MM.1S (cell line): Measurements from ENCODE around the gene KIF21B.

ENCODE experiments used
- DNase-seq: peaks from one replicate; pipeline ENCODE4 v3.0.0-alpha.2; 2015
- H2AFZ ChIP-seq: fragments of 300-600 bp; sonication (generic); 2 replicates; pipeline ENCODE4 v1.6.0; 2016; ENCODE audit warnings: antibody characterized with exemption, low read length
- H3F3A ChIP-seq: fragments of 300-600 bp; sonication (generic); 2 replicates; pipeline ENCODE4 v1.6.1; 2016; ENCODE audit warnings: mild to moderate bottlenecking, antibody characterized with exemption, low read length, moderate library complexity, mixed read lengths; ENCODE audit not compliant: insufficient read depth
- H3K27ac ChIP-seq: fragments of 300-600 bp; sonication (generic); 2 replicates; pipeline ENCODE4 v1.5.1; 2016; ENCODE audit warnings: mild to moderate bottlenecking, low read length
- H3K27me3 ChIP-seq: fragments of 300-600 bp; sonication (generic); replicated peaks from 2 replicates; pipeline ENCODE4 v1.6.0; 2016; ENCODE audit warnings: low read length; ENCODE audit not compliant: insufficient read depth
- H3K36me3 ChIP-seq: fragments of 300-600 bp; sonication (generic); replicated peaks from 2 replicates; pipeline ENCODE4 v1.6.1; 2016; ENCODE audit warnings: mild to moderate bottlenecking, low read length, mixed read lengths; ENCODE audit not compliant: insufficient read depth
- H3K4me1 ChIP-seq: fragments of 300-600 bp; sonication (generic); 2 replicates; pipeline ENCODE4 v1.6.1; 2016; ENCODE audit warnings: low read length, mixed read lengths
- H3K4me2 ChIP-seq: fragments of 300-600 bp; sonication (generic); 2 replicates; pipeline ENCODE4 v1.6.0; 2016; ENCODE audit warnings: low read depth, low read length
- H3K4me3 ChIP-seq: fragments of 300-600 bp; sonication (generic); 2 replicates; pipeline ENCODE4 v1.5.1; 2016; ENCODE audit warnings: low read length, mixed read lengths
- H3K79me2 ChIP-seq: fragments of 300-600 bp; sonication (generic); 2 replicates; pipeline ENCODE4 v1.6.1; 2016; ENCODE audit warnings: mixed run types, low read length, mixed read lengths
- H3K9ac ChIP-seq: fragments of 300-600 bp; sonication (generic); 2 replicates; pipeline ENCODE4 v1.6.1; 2016; ENCODE audit warnings: low read length, mixed read lengths
- H3K9me2 ChIP-seq: fragments of 300-600 bp; sonication (generic); replicated peaks from 2 replicates; pipeline ENCODE4 v1.6.1; 2016; ENCODE audit warnings: mild to moderate bottlenecking, low read length, mixed read lengths; ENCODE audit not compliant: insufficient read depth
- H3K9me3 ChIP-seq: fragments of 300-600 bp; sonication (generic); replicated peaks from 2 replicates; pipeline ENCODE4 v1.6.1; 2016; ENCODE audit warnings: mild to moderate bottlenecking, low read length, mixed read lengths; ENCODE audit not compliant: insufficient read depth
- H4K20me1 ChIP-seq: fragments of 300-600 bp; sonication (generic); 2 replicates; pipeline ENCODE4 v1.6.1; 2016; ENCODE audit warnings: mild to moderate bottlenecking, low read length, moderate library complexity, mixed read lengths; ENCODE audit not compliant: insufficient read depth
- CTCF ChIP-seq: fragments of 300-600 bp; sonication (generic); IDR thresholded peaks from 2 replicates; pipeline ENCODE4 v1.5.1; 2016; ENCODE audit warnings: antibody characterized with exemption, low read length, mixed read lengths
- EZH2 ChIP-seq: fragments of 300-600 bp; sonication (generic); optimal IDR thresholded peaks from 2 replicates; pipeline ENCODE3; 2017; ENCODE audit warnings: low read depth, mild to moderate bottlenecking, antibody characterized with exemption, low read length, mixed read lengths
- EZH2phosphoT487 ChIP-seq: fragments of 300-600 bp; sonication (generic); IDR thresholded peaks from 2 replicates; pipeline ENCODE4 v1.6.1; 2018; ENCODE audit warnings: antibody characterized with exemption, low read length

KIF21B gene

DNA sequence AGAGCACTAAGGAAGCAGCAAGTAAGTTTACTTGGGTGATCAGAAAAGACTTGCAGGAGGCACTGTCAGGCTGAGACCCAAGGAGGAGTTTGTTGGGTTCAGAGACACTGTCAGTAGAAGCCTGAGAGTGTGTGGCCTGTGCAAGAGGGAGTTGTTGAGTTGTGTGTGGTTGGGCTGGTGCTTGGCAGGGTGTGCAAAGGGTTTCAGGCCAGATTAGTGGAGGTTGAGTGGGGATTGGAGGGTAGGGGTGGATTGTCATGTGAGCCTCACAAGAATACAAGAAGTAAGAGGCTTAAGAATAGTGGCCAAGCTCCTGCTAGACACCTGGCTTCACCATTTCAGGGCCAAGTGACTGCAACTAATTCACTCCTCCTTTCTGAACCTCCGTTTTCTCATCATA is 8.9 kb upstream of the KIF21B start:
- no peak for DNase-seq
- H3F3A ChIP-seq: no peaks in the 10 kb centered on the region
- H3K4me1 ChIP-seq: peaks cover under 1% of the 10 kb centered on the region; the same call in 1 of the 2 replicates
- no peak overlapping the region for H3K4me3 ChIP-seq
- H2AFZ ChIP-seq: no peak overlapping the region
- H3K9me2 ChIP-seq: no peaks in the 10 kb centered on the region
- H3K27ac ChIP-seq: no peak overlapping the region
- TF ChIP-seq EZH2phosphoT487: no peak
- no peaks in the 10 kb centered on the region for H4K20me1 ChIP-seq
- no peaks in the 10 kb centered on the region for H3K79me2 ChIP-seq
- H3K4me2 ChIP-seq: no peak overlapping the region
- H3K9me3 ChIP-seq: no peaks in the 10 kb centered on the region
- no peak overlapping the region for H3K9ac ChIP-seq
- H3K36me3 ChIP-seq: no peaks in the 10 kb centered on the region
- H3K27me3 ChIP-seq: no peaks in the 10 kb centered on the region

- H3K9ac ChIP-seq: no peak overlapping the region
- TF ChIP-seq EZH2phosphoT487 (no peak), CTCF (no peak), EZH2 (no peak)
- H4K20me1 ChIP-seq: no peaks in the 10 kb centered on the region
- H3K9me3 ChIP-seq: no peaks in the 10 kb centered on the region
- no peaks in the 10 kb centered on the region for H3K27me3 ChIP-seq
- no peak for DNase-seq
- H3K4me3 ChIP-seq: no peak overlapping the region
- H3K4me2 ChIP-seq: no peak overlapping the region
- H3K36me3 ChIP-seq: no peaks in the 10 kb centered on the region
- no peaks in the 10 kb centered on the region for H3K9me2 ChIP-seq
- H3K79me2 ChIP-seq: no peaks in the 10 kb centered on the region
- H3F3A ChIP-seq: 0 out of 2 replicates have a peak, but pooled peaks cover 9% of the 10 kb centered on the region
- H3K27ac ChIP-seq: no peak overlapping the region
- peaks cover 32% of the 10 kb centered on the region for H3K4me1 ChIP-seq
- H2AFZ ChIP-seq: no peak overlapping the region
Observed at GRCh38 chr1:201028461-201028889, 5.0 kb upstream of the KIF21B start.

- peaks cover 36% of the 10 kb centered on the region for H3K4me1 ChIP-seq
- H3K79me2 ChIP-seq: peaks cover 14% of the 10 kb centered on the region
- no peak for DNase-seq
Observed at GRCh38 chr1:201026836-201027235, 3.3 kb upstream of the KIF21B start.

More at GRCh38 chr1:201026836-201027235, 3.3 kb upstream of the KIF21B start:
- Histone ChIP-seq H3K4me3 (no peak overlapping the region), H3K9me2 (no peaks in the 10 kb centered on the region), H3K4me2 (peak overlapping the region; percentile 62), H3K9me3 (no peaks in the 10 kb centered on the region), H3F3A (peaks cover 21% of the 10 kb centered on the region), H4K20me1 (no peaks in the 10 kb centered on the region), H2AFZ (peak overlapping the region; percentile 48), H3K9ac (no peak overlapping the region), H3K27me3 (no peaks in the 10 kb centered on the region), H3K36me3 (no peaks in the 10 kb centered on the region), H3K27ac (peak overlapping the region; percentile 2; the same call in 1 of the 2 replicates)
- no peak for TF ChIP-seq EZH2
- TF ChIP-seq CTCF: no peak
- no peak for TF ChIP-seq EZH2phosphoT487
